Neural progenitor cell (in vitro differentiated cells): Measurements from ENCODE around the gene RCOR1.

ENCODE experiments used
- EZH2 ChIP-seq: fragments of 200-600 bp; sonication (generic); IDR thresholded peaks from 2 replicates; pipeline ENCODE4 v1.6.1; 2017; ENCODE audit warnings: antibody characterized with exemption, mild to moderate bottlenecking, moderate library complexity
- EZH2phosphoT487 ChIP-seq: fragments of 200-600 bp; sonication (generic); IDR thresholded peaks from 2 replicates; pipeline ENCODE4 v1.6.1; 2017; ENCODE audit warnings: antibody characterized with exemption
- TF ChIP-seq, protein P1 (sequence below): fragments of 200-600 bp; sonication (generic); IDR thresholded peaks from 2 replicates; pipeline ENCODE4 v1.5.1; 2017; ENCODE audit warnings: antibody characterized with exemption, mild to moderate bottlenecking

DNA sequence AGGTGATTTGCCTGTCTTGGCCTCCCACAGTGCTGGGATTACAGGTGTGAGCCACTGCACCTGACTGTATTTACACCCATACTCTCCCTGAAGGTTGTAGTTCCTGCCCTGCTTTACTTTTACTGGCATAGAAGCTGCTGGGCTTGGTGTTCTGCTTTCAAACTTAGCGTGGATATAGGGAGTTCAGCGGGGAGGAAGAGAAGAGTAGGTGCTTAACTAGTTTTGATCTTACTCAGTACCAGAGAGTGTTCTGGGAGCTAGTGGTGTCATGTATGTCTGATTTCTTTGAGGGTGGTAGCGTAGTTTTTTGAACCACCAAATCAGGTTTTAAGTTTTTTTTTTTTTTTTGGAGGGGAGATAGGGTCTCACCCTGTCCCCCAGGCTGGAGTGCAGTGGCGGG lies 13.8 kb downstream of the RCOR1 start:
- TF ChIP-seq, protein P1, sequence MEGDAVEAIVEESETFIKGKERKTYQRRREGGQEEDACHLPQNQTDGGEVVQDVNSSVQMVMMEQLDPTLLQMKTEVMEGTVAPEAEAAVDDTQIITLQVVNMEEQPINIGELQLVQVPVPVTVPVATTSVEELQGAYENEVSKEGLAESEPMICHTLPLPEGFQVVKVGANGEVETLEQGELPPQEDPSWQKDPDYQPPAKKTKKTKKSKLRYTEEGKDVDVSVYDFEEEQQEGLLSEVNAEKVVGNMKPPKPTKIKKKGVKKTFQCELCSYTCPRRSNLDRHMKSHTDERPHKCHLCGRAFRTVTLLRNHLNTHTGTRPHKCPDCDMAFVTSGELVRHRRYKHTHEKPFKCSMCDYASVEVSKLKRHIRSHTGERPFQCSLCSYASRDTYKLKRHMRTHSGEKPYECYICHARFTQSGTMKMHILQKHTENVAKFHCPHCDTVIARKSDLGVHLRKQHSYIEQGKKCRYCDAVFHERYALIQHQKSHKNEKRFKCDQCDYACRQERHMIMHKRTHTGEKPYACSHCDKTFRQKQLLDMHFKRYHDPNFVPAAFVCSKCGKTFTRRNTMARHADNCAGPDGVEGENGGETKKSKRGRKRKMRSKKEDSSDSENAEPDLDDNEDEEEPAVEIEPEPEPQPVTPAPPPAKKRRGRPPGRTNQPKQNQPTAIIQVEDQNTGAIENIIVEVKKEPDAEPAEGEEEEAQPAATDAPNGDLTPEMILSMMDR: no peak
- TF ChIP-seq EZH2phosphoT487: no peak
- TF ChIP-seq EZH2: no peak
